NCI-H2081 (cell line): Measurements from ENCODE around the gene SMIM12.

Experiments used
- DNase-seq, 2 experiments: peaks; one replicate each; lab custom pipeline; 2025; lab: John Stamatoyannopoulos, UW

SMIM12 gene

DNA sequence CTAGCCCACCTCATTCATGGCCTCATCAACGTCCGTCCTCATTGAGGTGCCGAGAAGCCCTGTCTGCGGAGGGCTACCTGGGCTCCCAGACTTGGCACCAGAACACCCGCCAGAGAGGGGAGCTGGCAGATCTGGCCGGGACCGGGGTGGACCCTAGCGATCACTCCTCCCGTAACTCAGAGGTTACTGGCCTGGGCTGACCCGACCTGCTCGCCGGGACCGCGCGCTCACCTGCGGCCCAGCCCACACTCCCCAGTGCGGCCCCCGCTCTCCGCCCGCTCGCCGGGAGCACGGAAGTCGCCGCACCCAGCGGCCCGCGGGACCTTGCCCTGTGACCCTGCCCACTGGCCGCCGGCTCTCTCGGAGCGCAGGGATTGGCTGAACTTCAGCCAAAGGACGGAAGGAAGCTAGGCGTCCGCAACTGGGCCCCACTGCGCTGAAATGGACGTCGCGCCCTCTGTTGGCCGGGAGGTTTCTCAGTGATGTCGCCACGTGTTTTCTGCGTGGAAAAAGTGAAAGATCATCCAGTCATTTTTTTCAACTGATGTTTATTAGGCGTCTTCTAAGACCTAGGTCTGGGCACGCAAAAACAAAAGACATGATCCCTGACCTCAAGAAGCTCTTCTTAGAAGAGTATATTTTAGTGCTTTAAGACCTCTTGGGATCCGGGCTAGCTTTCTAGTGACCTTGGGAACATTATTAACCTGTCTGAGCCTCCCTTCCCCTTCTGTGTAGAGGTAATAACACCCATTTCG is at the start of gene SMIM12:
TSS of gene SMIM12 (minus strand) at position 304 of the 755 bp plus-strand sequence. CDS start 3,772 bp downstream, outside the sequence.
- DNase-seq, result peak; percentile 94 to 96

GRCh38 chr1:34908369-34908768 is 48.8 kb upstream of the SMIM12 start:
- DNase-seq, result no peak

- DNase-seq, result no peak
Observed at GRCh38 chr1:34907487-34908090, 48.0 kb upstream of the SMIM12 start.

GRCh38 chr1:34906756-34907155 is 47.2 kb upstream of the SMIM12 start:
- no peak for DNase-seq

- DNase-seq, result no peak
Observed at GRCh38 chr1:34906222-34906621, 46.7 kb upstream of the SMIM12 start.

GRCh38 chr1:34905098-34905459 is 45.5 kb upstream of the SMIM12 start:
- no peak for DNase-seq

- DNase-seq, result no peak
Observed at GRCh38 chr1:34904236-34905097, 44.9 kb upstream of the SMIM12 start.

DNA sequence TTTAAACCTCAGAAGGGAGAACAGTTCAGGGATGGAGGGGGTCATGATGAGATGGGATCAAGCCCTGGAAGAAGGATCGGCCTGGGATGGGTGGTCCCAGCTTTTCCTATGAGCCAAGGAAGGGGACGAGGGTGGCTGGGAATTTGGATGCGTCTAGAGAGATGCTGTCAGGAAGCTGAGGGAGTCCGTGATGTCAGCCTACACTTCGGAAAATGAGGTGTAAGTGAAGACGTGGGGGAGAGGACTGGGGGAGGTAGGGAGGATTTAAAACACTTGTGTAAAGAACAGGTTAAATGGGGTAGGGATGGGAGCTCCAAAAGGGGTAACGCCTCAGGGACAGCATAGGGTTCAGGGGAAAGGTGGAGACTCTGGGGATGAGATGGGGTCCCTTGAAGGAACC is 42.4 kb upstream of the SMIM12 start:
- DNase-seq, result no peak

GRCh38 chr1:34900775-34901502 is 41.4 kb upstream of the SMIM12 start:
- no peak for DNase-seq

GRCh38 chr1:34899906-34900305 is 40.4 kb upstream of the SMIM12 start:
- no peak for DNase-seq

DNA sequence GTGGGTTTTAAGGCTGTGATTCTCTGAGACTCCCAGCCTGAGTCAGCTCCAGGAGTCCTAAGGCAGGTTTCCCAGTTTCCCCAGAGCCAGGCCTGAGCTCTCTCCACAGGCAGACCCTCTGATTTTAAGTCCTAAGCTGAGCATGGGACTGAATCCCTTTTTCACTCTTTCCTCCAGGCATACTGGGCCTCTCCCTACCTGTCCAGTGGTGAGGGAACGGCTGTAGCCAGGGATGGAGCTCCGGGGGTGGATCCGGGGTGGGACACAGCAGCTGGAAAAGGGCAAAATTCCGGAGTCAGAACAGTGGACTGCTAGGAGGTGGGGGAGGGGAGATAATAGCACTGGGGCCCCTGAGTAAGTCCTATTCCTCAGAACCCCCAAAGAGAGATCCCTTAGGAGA is 39.9 kb upstream of the SMIM12 start:
- DNase-seq, result no peak

GRCh38 chr1:34898330-34898761 is 38.8 kb upstream of the SMIM12 start:
- peak in 1 of 2 experiments; percentile 36 for DNase-seq

- DNase-seq, result no peak
Observed at GRCh38 chr1:34896612-34897011, 37.1 kb upstream of the SMIM12 start.

GRCh38 chr1:34889705-34890104 is 30.2 kb upstream of the SMIM12 start:
- no peak for DNase-seq

GRCh38 chr1:34887593-34887992 is 28.0 kb upstream of the SMIM12 start:
- no peak for DNase-seq

- no peak for DNase-seq
Observed at GRCh38 chr1:34885405-34886247, 26.1 kb upstream of the SMIM12 start.

DNA sequence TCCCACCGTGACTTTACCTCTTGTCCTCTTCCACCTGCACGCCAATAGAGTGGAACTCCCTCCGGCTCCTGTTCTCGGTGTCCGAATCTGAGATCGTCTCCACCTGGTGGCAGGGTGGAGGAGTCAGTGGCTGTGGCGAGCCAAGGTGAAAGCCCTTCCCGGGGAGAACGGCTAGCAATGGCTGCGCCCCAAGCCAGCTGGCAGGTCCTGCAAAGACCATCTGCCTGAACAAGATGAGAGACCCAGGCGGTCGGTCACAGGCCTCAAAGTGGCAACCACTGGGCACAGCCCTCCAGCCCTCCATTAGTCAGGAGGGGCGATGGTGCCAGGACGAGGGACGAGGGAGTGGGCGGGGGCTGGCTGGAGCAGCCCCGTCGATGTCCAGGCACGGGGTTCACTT is 25.4 kb upstream of the SMIM12 start:
- no peak for DNase-seq

GRCh38 chr1:34884536-34884935 is 25.0 kb upstream of the SMIM12 start:
- DNase-seq, result no peak

DNA sequence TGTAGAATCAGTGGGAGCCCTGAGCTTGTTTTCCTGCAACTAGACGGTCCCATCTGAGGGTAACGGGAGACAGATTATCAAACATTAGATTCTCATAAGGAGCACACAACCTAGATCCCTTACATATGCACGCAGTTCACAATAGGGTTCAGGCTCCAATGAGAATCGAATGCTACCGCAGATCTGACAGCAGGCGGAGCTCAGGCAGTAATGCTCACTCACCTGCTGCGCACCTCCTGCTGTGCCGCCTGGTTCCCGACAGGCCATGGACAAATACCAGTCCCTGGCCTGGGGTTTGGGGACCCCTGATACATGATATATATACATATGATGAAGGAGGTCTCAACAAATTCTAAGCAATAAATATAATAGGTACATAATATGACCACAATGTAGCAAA is 19.7 kb upstream of the SMIM12 start:
- DNase-seq, result no peak

DNA sequence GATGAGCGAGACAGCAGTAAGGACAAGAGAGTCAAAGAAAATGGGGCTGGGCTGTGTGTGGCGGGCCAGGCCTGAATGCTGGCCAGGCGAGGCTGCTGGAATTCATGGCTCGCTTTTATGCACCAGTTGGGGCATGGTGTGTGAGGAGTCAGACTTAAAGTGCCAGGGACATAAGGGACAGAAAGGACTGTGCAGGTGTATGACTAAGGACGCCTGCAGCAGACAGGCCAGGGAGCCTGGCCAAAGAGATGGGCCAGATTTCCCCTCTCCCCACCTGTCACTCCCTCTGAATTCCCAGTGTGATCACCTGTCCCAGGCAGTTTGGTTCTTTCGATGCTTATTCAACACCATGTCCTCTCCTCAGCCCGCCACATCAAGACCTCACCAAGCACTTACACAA is 16.9 kb upstream of the SMIM12 start:
- DNase-seq, result no peak

DNA sequence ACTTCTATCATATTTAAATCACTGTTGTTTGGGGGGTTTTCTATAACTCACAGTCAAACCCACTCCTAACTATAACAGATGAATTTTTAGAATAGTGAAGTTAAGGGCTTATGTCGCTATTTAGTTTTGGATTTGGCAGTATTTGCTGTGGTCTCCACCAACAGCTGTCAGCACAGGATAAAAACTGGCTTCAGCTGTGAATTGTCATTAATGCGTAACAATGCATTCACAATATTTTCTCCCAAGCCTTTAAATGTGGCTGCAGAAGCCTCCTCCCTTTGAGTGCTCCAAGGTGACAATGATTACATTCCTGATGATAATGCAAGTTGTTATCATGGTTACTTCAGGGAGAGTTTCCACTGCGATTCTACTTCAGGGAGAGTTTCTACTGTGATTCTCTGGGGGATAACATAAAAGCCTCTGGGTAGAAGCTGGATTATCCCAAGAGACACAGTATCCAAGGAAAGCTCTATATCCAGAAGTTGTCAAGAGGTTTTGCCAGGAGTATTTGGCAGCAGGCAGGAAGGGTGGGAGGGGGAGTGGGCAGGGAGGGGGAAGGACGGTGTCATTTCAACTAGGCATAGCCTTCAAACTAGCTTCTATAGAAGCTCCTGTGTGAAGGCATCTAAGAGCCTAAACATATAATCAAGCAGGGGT is 14.9 kb upstream of the SMIM12 start:
- no peak for DNase-seq
